Small intestine (tissue), 16 donors: Measurements from ENCODE around the gene KCNG3. TPM values are rescaled to one million over a fixed set of nuclear protein-coding genes. Genes with fewer than 3 reads are reported as not detected.
A peak's percentile ranks its signal among the peaks of the same experiment; 100 is the strongest.

ENCODE experiments used
- DNase-seq, 2 donors: peaks; one replicate each; pipeline versions ENCODE4 v3.0.0 to v3.0.0-alpha.2; 2013
- FAIRE-seq: peaks from 2 replicates; lab custom pipeline; 2012; peaks lifted over from hg19 to GRCh38; lab: Jason Lieb, UNC
- H3K27ac ChIP-seq, 3 donors: one replicate each; pipeline ENCODE4 v1.5.1; 2013; ENCODE audit warnings: low read length in 2 of 3, mild to moderate bottlenecking in 2 of 3, control low read depth in 1 of 3, inconsistent platforms in 1 of 3, low read depth in 1 of 3, moderate library complexity in 1 of 3
- H3K27me3 ChIP-seq, 3 donors: one replicate each; pipeline ENCODE4 v1.6.1; 2013; ENCODE audit warnings: low read length in 3 of 3, inconsistent platforms in 1 of 3; ENCODE audit not compliant: control insufficient read depth in 3 of 3, insufficient read depth in 3 of 3
- H3K36me3 ChIP-seq, 3 donors: one replicate each; pipeline ENCODE4 v1.6.1; 2013; ENCODE audit warnings: low read length in 3 of 3, inconsistent platforms in 1 of 3, low read depth in 1 of 3, mild to moderate bottlenecking in 1 of 3, moderate library complexity in 1 of 3; ENCODE audit not compliant: control insufficient read depth in 3 of 3, insufficient read depth in 2 of 3
- H3K4me1 ChIP-seq, 3 donors: one replicate each; pipeline ENCODE4 v1.6.1; 2013; ENCODE audit warnings: low read length in 2 of 3, inconsistent platforms in 1 of 3, low read depth in 1 of 3, mild to moderate bottlenecking in 1 of 3, moderate library complexity in 1 of 3; ENCODE audit not compliant: control insufficient read depth in 3 of 3, insufficient read depth in 2 of 3
- H3K4me3 ChIP-seq, 3 donors: one replicate each; pipeline ENCODE4 v1.5.1; 2013; ENCODE audit warnings: low read length in 3 of 3, control low read depth in 1 of 3, inconsistent platforms in 1 of 3, low read depth in 1 of 3, mild to moderate bottlenecking in 1 of 3, moderate library complexity in 1 of 3
- H3K9me3 ChIP-seq, 2 donors: one replicate each; pipeline ENCODE4 v1.6.1; 2013; ENCODE audit warnings: low read depth in 1 of 2, low read length in 1 of 2; ENCODE audit not compliant: control insufficient read depth in 2 of 2, insufficient read depth in 1 of 2
- WGBS, 3 donors: extraction: QIAGEN DNeasy Blood & Tissue Kit; methylation state at CpG; one replicate each; pipeline ENCODE4 v1.1.7; 2013; 5-methylcytosine and 5-hydroxymethylcytosine counted together
- long read RNA-seq, 10 donors: transcript quantifications; one replicate each; lab custom pipeline, GENCODE V29; 2026
- polyA plus RNA-seq, 4 donors: library from polyadenylated mRNA; stranded (reverse) in 3 of 4; unstranded in 1 of 4; fragments of 200-250 nt in 3 of 4; fragments of 120-200 nt in 1 of 4; gene quantifications; one replicate each; pipeline versions ENCODE4 v1.2.1 to v1.2.3, GENCODE V29; 2013
- donor health status: healthy with polysubstance abuse.
- donor health status: control.
- donor health status: control.
- donor health status: Bipolar disorder and iron deficiency.
- donor health status: healthy.

KCNG3 gene
- under 1 TPM in 2 of 4 donors, not detected in 2; 0.03 to 0.15 TPM for polyA plus RNA-seq
- long read RNA-seq, donor 1: 0 reads
- long read RNA-seq, donor 2: 0 reads
- long read RNA-seq, donor 3: 0 reads
- long read RNA-seq, donor 4: 0 reads
- long read RNA-seq, donor 5: 0 reads
- long read RNA-seq, donor 6: 0 reads
- long read RNA-seq, donor 7: 0 reads
- long read RNA-seq, donor 8: 0 reads
- long read RNA-seq, donor 9: 0 reads
- long read RNA-seq, donor 10: 0 reads

GRCh38 chr2:42493468-42494354 lies at the start of gene KCNG3:
TSS of gene KCNG3 (minus strand) at chr2:42493982. CDS start at chr2:42493501, 481 bp downstream.
- no peak for FAIRE-seq

GRCh38 chr2:42542871-42543270 lies 49.1 kb upstream of the KCNG3 start:
- H3K4me3 ChIP-seq: no peak overlapping the region
- H3K36me3 ChIP-seq: no peaks in the 10 kb centered on the region
- FAIRE-seq (no peak), DNase-seq (no peak)
- no peak overlapping the region for H3K27ac ChIP-seq
- WGBS, 3 donors: 87 to 90% (median 89%) methylated on average over 4 of the region's 4 CpGs
- H3K27me3 ChIP-seq: no peaks in the 10 kb centered on the region
- H3K4me1 ChIP-seq: no peaks in the 10 kb centered on the region
- no peaks in the 10 kb centered on the region for H3K9me3 ChIP-seq

More at GRCh38 chr2:42493468-42494354, at the start of gene KCNG3:
- Histone ChIP-seq H3K27me3 (peaks cover 6 to 29% (median 11%) of the 10 kb centered on the region in 3 donors), H3K9me3 (no peaks in the 10 kb centered on the region), H3K36me3 (no peaks in the 10 kb centered on the region), H3K4me3 (peak within 1 kb of the TSS; percentile 50 to 70 (median 65)), H3K4me1 (peaks cover 0 to 1% (median 0%) of the 10 kb centered on the region in 3 donors), H3K27ac (peak within 1 kb of the TSS in 1 of 3 donors; percentile 20)
- WGBS, 3 donors: 1 to 3% (median 3%) methylated on average over 63 to 123 of the region's 123 CpGs
- DNase-seq: peak; percentile 68 to 81

- WGBS, 3 donors: 81 to 88% (median 81%) methylated on average over 3 of the region's 3 CpGs
- Histone ChIP-seq H3K36me3 (no peaks in the 10 kb centered on the region), H3K9me3 (no peaks in the 10 kb centered on the region), H3K27ac (no peak overlapping the region), H3K4me3 (no peak overlapping the region), H3K27me3 (no peaks in the 10 kb centered on the region), H3K4me1 (no peaks in the 10 kb centered on the region)
- DNase-seq: no peak
- FAIRE-seq: no peak
These were observed 43.7 kb upstream of the KCNG3 start for GRCh38 chr2:42537493-42537892.

GRCh38 chr2:42532397-42532796 lies 38.6 kb upstream of the KCNG3 start:
- 94 to 100% (median 96%) methylated on average over 4 of the region's 4 CpGs for WGBS, 3 donors

GRCh38 chr2:42523341-42523740 lies 29.6 kb upstream of the KCNG3 start:
- no peak for FAIRE-seq
- DNase-seq: no peak
- Histone ChIP-seq H3K9me3 (no peaks in the 10 kb centered on the region), H3K4me3 (no peak overlapping the region), H3K27ac (no peak overlapping the region), H3K27me3 (no peaks in the 10 kb centered on the region), H3K36me3 (no peaks in the 10 kb centered on the region), H3K4me1 (no peaks in the 10 kb centered on the region)
- 70 to 82% (median 80%) methylated on average over 13 of the region's 13 CpGs for WGBS, 3 donors

More at GRCh38 chr2:42532397-42532796, 38.6 kb upstream of the KCNG3 start:
- DNase-seq: no peak
- Histone ChIP-seq H3K9me3 (no peaks in the 10 kb centered on the region), H3K36me3 (no peaks in the 10 kb centered on the region), H3K27me3 (no peaks in the 10 kb centered on the region), H3K4me1 (no peaks in the 10 kb centered on the region), H3K27ac (no peak overlapping the region), H3K4me3 (no peak overlapping the region)
- FAIRE-seq: no peak

GRCh38 chr2:42522035-42522434 lies 28.3 kb upstream of the KCNG3 start:
- no peak for FAIRE-seq
- WGBS, 3 donors: 44 to 85% (median 72%) methylated on average over 2 of the region's 2 CpGs
- no peak overlapping the region for H3K27ac ChIP-seq

GRCh38 chr2:42519624-42520023 lies 25.8 kb upstream of the KCNG3 start:
- H3K9me3 ChIP-seq: no peaks in the 10 kb centered on the region
- no peak overlapping the region for H3K4me3 ChIP-seq
- FAIRE-seq (no peak), DNase-seq (no peak)
- H3K27me3 ChIP-seq: no peaks in the 10 kb centered on the region
- 62 to 74% (median 62%) methylated on average over 8 of the region's 8 CpGs for WGBS, 3 donors
- H3K4me1 ChIP-seq: no peaks in the 10 kb centered on the region
- H3K27ac ChIP-seq: no peak overlapping the region
- H3K36me3 ChIP-seq: no peaks in the 10 kb centered on the region

More at GRCh38 chr2:42522035-42522434, 28.3 kb upstream of the KCNG3 start:
- Histone ChIP-seq H3K9me3 (no peaks in the 10 kb centered on the region), H3K4me1 (no peaks in the 10 kb centered on the region), H3K36me3 (no peaks in the 10 kb centered on the region), H3K4me3 (no peak overlapping the region), H3K27me3 (no peaks in the 10 kb centered on the region)
- no peak for DNase-seq

- Histone ChIP-seq H3K9me3 (no peaks in the 10 kb centered on the region), H3K36me3 (no peaks in the 10 kb centered on the region), H3K4me1 (no peaks in the 10 kb centered on the region), H3K4me3 (no peak overlapping the region), H3K27me3 (no peaks in the 10 kb centered on the region), H3K27ac (no peak overlapping the region)
- no peak for FAIRE-seq
- DNase-seq: no peak
- WGBS, 3 donors: 82 to 90% (median 86%) methylated on average over 4 of the region's 4 CpGs
These were observed 22.7 kb upstream of the KCNG3 start for GRCh38 chr2:42516418-42516901.
